K562 (cell line): ENCODE results near the gene ZBTB42. TPM values are rescaled to one million over a fixed set of nuclear protein-coding genes. Genes with fewer than 3 reads are reported as not detected.

Experiments used
- ATAC-seq: fragments of 200-7000 bp; cut with Tn5 transposase; 3 replicates; pipeline ENCODE4 v1.9.1; 2020; ENCODE audit warnings: moderate library complexity
- BruUV-seq: library from RNA; stranded (reverse); fragments of 400-500 nt; replicated peaks from 2 replicates; lab custom pipeline; 2021; lab: Mats Ljungman, UMichigan
- CTCF ChIA-PET: fragments of 300-600 bp; formaldehyde crosslinking; extraction: SDS; loops from one replicate; lab custom pipeline; 2021; ENCODE audit warnings: low intra/inter-chr PET ratio; lab: Yijun Ruan, JAX
- POLR2A ChIA-PET: fragments of 300-600, 350-650 bp; sonication (Branson Sonifier 250); formaldehyde crosslinking; extraction: SDS; loops from one replicate; lab custom pipeline; 2021; ENCODE audit warnings: antibody characterized with exemption, inconsistent platforms; lab: Yijun Ruan, JAX
- DNase-seq, 4 experiments: peaks; one replicate each; pipeline versions ENCODE4 v3.0.0 to v3.0.0-alpha.2; 2011 to 2018; ENCODE audit warnings: low spot score in 3 of 4, mixed read lengths in 3 of 4; ENCODE audit errors: extremely low read depth in 1 of 4
- FAIRE-seq: peaks from 2 replicates; lab custom pipeline; 2011; peaks lifted over from hg19 to GRCh38; lab: Jason Lieb, UNC
- H2AFZ ChIP-seq: 2 replicates; pipeline ENCODE4 v1.6.0; 2011; ENCODE audit warnings: low read depth, low read length, control low read depth, inconsistent platforms
- H3K27ac ChIP-seq: fragments of 200-600 bp; 3 replicates; pipeline ENCODE4 v1.8.0; 2011; ENCODE audit warnings: low read depth, mild to moderate bottlenecking, control low read depth, inconsistent platforms, low read length, moderate library complexity, mixed read lengths; ENCODE audit errors: extremely low read depth
- H3K27me3 ChIP-seq, 2 experiments: fragments of 300-600 bp in 1 of 2; 2 replicates in 1 of 2; 3 replicates in 1 of 2; pipeline versions ENCODE4 v1.6.0 to v1.8.0; 2011; ENCODE audit warnings: inconsistent platforms in 2 of 2, low read length in 2 of 2, mild to moderate bottlenecking in 1 of 2, mixed read lengths in 1 of 2, moderate library complexity in 1 of 2; ENCODE audit not compliant: control insufficient read depth in 2 of 2, insufficient read depth in 2 of 2
- H3K36me3 ChIP-seq: fragments of 300-600 bp; 3 replicates; pipeline ENCODE4 v1.8.0; 2011; ENCODE audit warnings: mild to moderate bottlenecking, low read length, inconsistent platforms; ENCODE audit not compliant: control insufficient read depth, insufficient read depth
- H3K4me1 ChIP-seq, 2 experiments: fragments of 200-600 bp in 1 of 2; replicated peaks in 1 of 2; 2 replicates in 1 of 2; 3 replicates in 1 of 2; pipeline versions ENCODE4 v1.5.1 to v1.8.0; 2011; ENCODE audit warnings: inconsistent platforms in 2 of 2, low read length in 2 of 2, mild to moderate bottlenecking in 1 of 2, mixed read lengths in 1 of 2, moderate library complexity in 1 of 2; ENCODE audit not compliant: control insufficient read depth in 2 of 2, insufficient read depth in 2 of 2
- H3K4me2 ChIP-seq: 2 replicates; pipeline ENCODE4 v1.6.1; 2011; ENCODE audit warnings: low read length, control low read depth, inconsistent platforms, mixed read lengths; ENCODE audit not compliant: insufficient read depth
- H3K4me3 ChIP-seq: fragments of 200-600 bp; sonication (generic), shearing (Covaris generic); 2 replicates; pipeline ENCODE4 v1.5.1; 2016; ENCODE audit warnings: control low read depth, inconsistent platforms
- H3K79me2 ChIP-seq: fragments of 200-600 bp; 3 replicates; pipeline ENCODE4 v1.8.0; 2011; ENCODE audit warnings: low read length, inconsistent platforms; ENCODE audit not compliant: control insufficient read depth, insufficient read depth
- H3K9ac ChIP-seq, 2 experiments: 2 replicates each; pipeline versions ENCODE4 v1.6.0 to v1.6.1; 2011; ENCODE audit warnings: low read depth in 2 of 2, low read length in 2 of 2, control low read depth in 1 of 2, inconsistent platforms in 1 of 2, mild to moderate bottlenecking in 1 of 2, mixed read lengths in 1 of 2; ENCODE audit not compliant: insufficient read depth in 1 of 2
- H3K9me1 ChIP-seq: one replicate; pipeline ENCODE4 v1.6.0; 2011; ENCODE audit warnings: inconsistent platforms, mild to moderate bottlenecking, low read length, moderate library complexity; ENCODE audit not compliant: control insufficient read depth, insufficient read depth
- H3K9me3 ChIP-seq: replicated peaks from 2 replicates; pipeline ENCODE4 v1.5.1; 2011; ENCODE audit warnings: low read depth, low read length, inconsistent platforms; ENCODE audit not compliant: control insufficient read depth, insufficient read depth
- H4K20me1 ChIP-seq: replicated peaks from 2 replicates; pipeline ENCODE4 v1.6.1; 2011; ENCODE audit warnings: low read length, inconsistent platforms, mixed read lengths; ENCODE audit not compliant: control insufficient read depth, insufficient read depth
- HMGXB4 ChIP-seq: sonication (generic); formaldehyde crosslinking; IDR thresholded peaks from 2 replicates; pipeline ENCODE4 v1.8.1; 2023; ENCODE audit warnings: mild to moderate bottlenecking, missing genetic modification reagents
- JUN ChIP-seq, 2 experiments: sonication (generic) in 1 of 2; formaldehyde crosslinking in 1 of 2; IDR thresholded peaks; 2 replicates each; pipeline versions ENCODE4 v1.6.1 to v1.8.0; 2012 to 2022; ENCODE audit warnings: borderline replicate concordance in 2 of 2, mild to moderate bottlenecking in 2 of 2, improper control_type of control experiment in 1 of 2, low read depth in 1 of 2, low read length in 1 of 2, missing genetic modification reagents in 1 of 2
- SIN3B ChIP-seq: fragments of 450-650 bp; IDR thresholded peaks from 2 replicates; pipeline ENCODE4 v1.6.1; 2017; ENCODE audit warnings: low read depth, mild to moderate bottlenecking, moderate library complexity
- SUPT5H ChIP-seq: fragments of 450-650 bp; IDR thresholded peaks from 2 replicates; pipeline ENCODE4 v1.6.1; 2016
- TARDBP ChIP-seq: fragments of 450-650 bp; IDR thresholded peaks from 2 replicates; pipeline ENCODE4 v1.6.1; 2016
- U2AF1 ChIP-seq: fragments of 200-400 bp; formaldehyde crosslinking; optimal IDR thresholded peaks from 2 replicates; pipeline ENCODE3; 2017; ENCODE audit warnings: mild to moderate bottlenecking, low read depth, low read length, moderate library complexity
- ZC3H11A ChIP-seq: IDR thresholded peaks from 2 replicates; pipeline ENCODE4 v1.6.1; 2012; ENCODE audit warnings: low read depth, low read length, improper control_type of control experiment
- ZNF551 ChIP-seq: fragments of 250-450 bp; sonication (Bioruptor Pico); IDR thresholded peaks from 2 replicates; pipeline ENCODE4 v1.5.0; 2021; ENCODE audit warnings: mild to moderate bottlenecking, moderate library complexity
- WGBS: fragments of 100-300 bp; shearing (Covaris generic); methylation state at CpG from one replicate; pipeline ENCODE4 v1.1.6; 2016; ENCODE audit warnings: low coverage, mixed read lengths; ENCODE audit not compliant: insufficient coverage; ENCODE audit errors: missing lambda C conversion rate; 5-methylcytosine and 5-hydroxymethylcytosine counted together
- in situ Hi-C: fragments of 300-500 bp; cut with MboI; formaldehyde crosslinking; loops from 4 replicates; pipeline ENCODE4 v1.15.0; 2018; ENCODE audit warnings: inconsistent platforms, mixed read lengths
- intact Hi-C: fragments of 100-400 bp; cut with micrococcal nuclease; formaldehyde crosslinking; loops from 2 replicates; pipeline ENCODE4 v1.14.2; 2022
- polyA plus RNA-seq, 8 experiments: library from polyadenylated mRNA; depleted of rRNA in 4 of 8; stranded (reverse) in 5 of 8; unstranded in 3 of 8; fragments of >200 nt; fragmentation: Nextera tagmentation in 2 of 8; fragmentation: Illumina TruSeq in 1 of 8; extraction: Ambion mirVana in 2 of 8; extraction: Trizol in 1 of 8; gene quantifications; 2 replicates each; pipeline versions ENCODE4 v1.2.1 to v1.2.3, GENCODE V29; 2011 to 2014; ENCODE audit warnings: inconsistent platforms in 1 of 8, missing spikeins in 1 of 8
- total RNA-seq, 7 experiments: library from RNA; depleted of rRNA in 6 of 7; stranded (reverse); fragments of >200 nt in 6 of 7; fragmentation: Illumina TruSeq in 2 of 7; extraction: Trizol in 2 of 7; gene quantifications; 2 replicates each; pipeline versions ENCODE4 v1.2.1 to v1.2.3, GENCODE V29; 2011 to 2021; ENCODE audit warnings: low replicate concordance in 1 of 7
- TF ChIP-seq, protein P1 (sequence below): sonication (generic); formaldehyde crosslinking; IDR thresholded peaks from 2 replicates; pipeline ENCODE4 v1.8.0; 2022; ENCODE audit warnings: mild to moderate bottlenecking, missing genetic modification reagents
- TF ChIP-seq, protein P2 (sequence below): fragments of 450-650 bp; formaldehyde crosslinking; IDR thresholded peaks from 2 replicates; pipeline ENCODE4 v1.4.0; 2022; ENCODE audit warnings: missing genetic modification characterization

ZBTB42 gene
- total and polyA plus RNA-seq, 9 of the 15 experiments (the other 6 are each of a cell fraction or from before 2014, with no cell fraction given) = 0.03 to 8.5 (median 2.4) TPM

DNA sequence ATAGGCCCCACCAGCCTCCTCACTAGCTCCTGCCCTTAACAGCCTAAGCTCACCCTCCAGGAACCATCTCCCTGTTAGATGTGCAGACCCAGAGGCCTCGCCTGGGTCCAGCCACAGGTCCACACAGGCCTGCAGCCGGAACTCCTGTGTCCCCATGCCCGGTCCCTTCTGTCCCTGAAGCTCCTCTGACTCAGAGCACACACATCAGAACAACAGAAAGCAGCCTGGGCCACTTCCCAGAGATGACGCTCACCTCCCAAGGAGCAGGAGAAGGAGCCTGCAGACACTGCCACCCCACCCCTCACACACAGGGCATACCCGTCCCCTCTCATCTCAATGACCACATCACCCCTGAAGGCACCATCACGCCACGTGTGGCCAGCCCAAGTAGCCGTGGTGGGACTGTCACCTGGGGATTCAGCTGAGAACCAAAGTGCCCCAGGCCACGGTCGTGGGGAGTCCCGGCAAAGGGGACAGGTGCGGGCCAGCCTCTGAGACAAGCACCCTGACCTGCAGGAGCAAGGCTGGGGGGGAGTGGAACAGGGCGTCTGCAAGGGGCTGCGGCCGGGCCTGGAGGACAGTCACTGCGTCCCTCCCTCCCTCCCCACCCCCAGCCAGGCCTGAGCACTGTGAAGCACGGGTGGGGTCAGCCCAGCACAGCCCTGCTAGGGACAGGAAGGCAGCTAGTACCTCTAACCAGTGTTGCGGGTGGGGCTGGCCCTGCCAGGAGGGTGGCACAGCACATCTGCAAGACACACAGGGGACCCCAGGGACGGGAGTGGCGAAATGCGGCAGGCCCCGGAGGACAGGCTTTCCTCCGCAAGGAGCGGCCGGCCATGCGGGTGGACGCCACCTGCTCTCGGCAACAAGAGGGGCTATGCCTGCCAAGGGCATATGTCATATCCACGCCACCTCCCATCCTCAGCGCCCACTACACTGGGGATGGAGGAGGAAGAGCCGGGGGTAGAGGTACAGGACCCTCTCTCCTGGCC is 10.9 kb upstream of the ZBTB42 start:
- H3K9me1 ChIP-seq = no peaks in the 10 kb centered on the region
- H3K9ac ChIP-seq = peak overlapping the region in 1 of 2 experiments; percentile 58; a peak in 1 of 4 replicates
- peaks cover 51% of the 10 kb centered on the region for H3K79me2 ChIP-seq
- no peaks in the 10 kb centered on the region for H3K9me3 ChIP-seq
- DNase-seq (no peak), ATAC-seq (no peak), FAIRE-seq (no peak)
- peaks cover 12% of the 10 kb centered on the region; the same call in 1 of the 2 replicates for H4K20me1 ChIP-seq
- POLR2A ChIA-PET = interaction anchor here (0.6 to 0.7 kb wide), 2 partner anchors 31 to 497 kb away, joined by 3 read pairs; no protein-coding TSS in a partner anchor
- peaks cover 11 to 76% of the 10 kb centered on the region in 2 experiments; a peak in 4 of 5 replicates for H3K4me1 ChIP-seq
- 90% methylated on average over 14 of the region's 31 CpGs for WGBS
- TF ChIP-seq JUN (IDR thresholded peaks at IDR 0.05; ENCODE audit: borderline replicate concordance, low read depth, low read length) (no peak), JUN (CRISPR knock-in tag; IDR thresholded peaks at IDR 0.05; ENCODE audit: borderline replicate concordance) (no peak), U2AF1 (no peak), SUPT5H (no peak), HMGXB4 (CRISPR knock-in tag) (no peak), SIN3B (no peak), TARDBP (no peak), ZC3H11A (no peak), ZNF551 (CRISPR knock-in tag) (no peak)
- TF ChIP-seq, protein P1, sequence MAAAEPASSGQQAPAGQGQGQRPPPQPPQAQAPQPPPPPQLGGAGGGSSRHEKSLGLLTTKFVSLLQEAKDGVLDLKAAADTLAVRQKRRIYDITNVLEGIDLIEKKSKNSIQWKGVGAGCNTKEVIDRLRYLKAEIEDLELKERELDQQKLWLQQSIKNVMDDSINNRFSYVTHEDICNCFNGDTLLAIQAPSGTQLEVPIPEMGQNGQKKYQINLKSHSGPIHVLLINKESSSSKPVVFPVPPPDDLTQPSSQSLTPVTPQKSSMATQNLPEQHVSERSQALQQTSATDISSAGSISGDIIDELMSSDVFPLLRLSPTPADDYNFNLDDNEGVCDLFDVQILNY = no peak
- TF ChIP-seq, protein P2, sequence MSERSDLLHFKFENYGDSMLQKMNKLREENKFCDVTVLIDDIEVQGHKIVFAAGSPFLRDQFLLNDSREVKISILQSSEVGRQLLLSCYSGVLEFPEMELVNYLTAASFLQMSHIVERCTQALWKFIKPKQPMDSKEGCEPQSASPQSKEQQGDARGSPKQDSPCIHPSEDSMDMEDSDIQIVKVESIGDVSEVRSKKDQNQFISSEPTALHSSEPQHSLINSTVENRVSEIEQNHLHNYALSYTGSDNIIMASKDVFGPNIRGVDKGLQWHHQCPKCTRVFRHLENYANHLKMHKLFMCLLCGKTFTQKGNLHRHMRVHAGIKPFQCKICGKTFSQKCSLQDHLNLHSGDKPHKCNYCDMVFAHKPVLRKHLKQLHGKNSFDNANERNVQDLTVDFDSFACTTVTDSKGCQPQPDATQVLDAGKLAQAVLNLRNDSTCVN (CRISPR knock-in tag) = no peak
- peaks cover 56% of the 10 kb centered on the region; the same call in 1 of the 3 replicates for H3K36me3 ChIP-seq
- no peak overlapping the region for H3K4me3 ChIP-seq
- H3K27me3 ChIP-seq = no peaks in the 10 kb centered on the region
- no peak overlapping the region for H2AFZ ChIP-seq
- no peak overlapping the region for H3K4me2 ChIP-seq
- no TSS peak for BruUV-seq
- intact Hi-C loops = no loop called here
- in situ Hi-C loops = no loop called here
- CTCF ChIA-PET = no interaction called here
- no peak overlapping the region for H3K27ac ChIP-seq
